ENCODE measurements around the gene FSTL3. TPM values are rescaled to one million over a fixed set of nuclear protein-coding genes. Genes with fewer than 3 reads are reported as not detected.

FSTL3 gene
- total RNA-seq, 4 donors from 2014 or later = 4.4 to 43.3 (median 17.7) TPM

GRCh38 chr19:645912-646778, 30.0 kb upstream of the FSTL3 start:
- intact Hi-C loops (cut with DNase I) = no loop called here
- Histone ChIP-seq H3K4me1 (peaks cover 0 to 6% (median 0%) of the 10 kb centered on the region in 3 donors), H3K4me3 (no peak overlapping the region), H3K27me3 (no peaks in the 10 kb centered on the region), H3K9me3 (no peaks in the 10 kb centered on the region), H3K36me3 (peaks cover 35 to 72% (median 46%) of the 10 kb centered on the region in 3 donors), H3K27ac (no peak overlapping the region)
- 78% methylated on average over 9 of the region's 62 CpGs; no CpG with 5 or more reads in 1 of the 2 donors for WGBS, 2 donors
- DNase-seq = no peak
- TF ChIP-seq POLR2A (IDR thresholded peaks at IDR 0.05) = no peak
- no peak for TF ChIP-seq CTCF (IDR thresholded peaks at IDR 0.05)

GRCh38 chr19:646779-647565, 29.2 kb upstream of the FSTL3 start:
- no peak overlapping the region for H3K4me3 ChIP-seq
- no peaks in the 10 kb centered on the region for H3K9me3 ChIP-seq
- intact Hi-C loops (cut with DNase I) = no loop called here
- peaks cover 39 to 81% (median 54%) of the 10 kb centered on the region in 3 donors for H3K36me3 ChIP-seq
- no peak overlapping the region for H3K27ac ChIP-seq
- H3K27me3 ChIP-seq = no peaks in the 10 kb centered on the region
- 86 to 91% methylated on average over 26 to 30 of the region's 48 CpGs for WGBS, 2 donors
- H3K4me1 ChIP-seq = peaks cover 0 to under 1% (median 0%) of the 10 kb centered on the region in 3 donors
- TF ChIP-seq POLR2A (IDR thresholded peaks at IDR 0.05) (no peak), CTCF (IDR thresholded peaks at IDR 0.05) (no peak)
- no peak for DNase-seq

- Histone ChIP-seq H3K27ac (no peak overlapping the region), H3K36me3 (peaks cover 39 to 88% (median 60%) of the 10 kb centered on the region in 3 donors), H3K9me3 (no peaks in the 10 kb centered on the region), H3K27me3 (no peaks in the 10 kb centered on the region), H3K4me3 (no peak overlapping the region), H3K4me1 (no peaks in the 10 kb centered on the region)
- DNase-seq = no peak
- 88 to 95% methylated on average over 8 to 11 of the region's 52 CpGs for WGBS, 2 donors
- intact Hi-C loops (cut with DNase I) = no loop called here
- no peak for TF ChIP-seq CTCF (IDR thresholded peaks at IDR 0.05)
- no peak for TF ChIP-seq POLR2A (IDR thresholded peaks at IDR 0.05)
Measured at GRCh38 chr19:647566-648284, 28.5 kb upstream of the FSTL3 start.

GRCh38 chr19:648305-648704, 27.9 kb upstream of the FSTL3 start:
- TF ChIP-seq POLR2A (IDR thresholded peaks at IDR 0.05) (no peak), CTCF (IDR thresholded peaks at IDR 0.05) (no peak)
- intact Hi-C loops (cut with DNase I) = no loop called here
- peaks cover 43 to 94% (median 65%) of the 10 kb centered on the region in 3 donors for H3K36me3 ChIP-seq
- no peaks in the 10 kb centered on the region for H3K27me3 ChIP-seq
- no peaks in the 10 kb centered on the region for H3K9me3 ChIP-seq
- WGBS, 2 donors = 80% methylated on average over 1 of the region's 29 CpGs; no CpG with 5 or more reads in 1 of the 2 donors
- no peak overlapping the region for H3K4me3 ChIP-seq
- H3K27ac ChIP-seq = no peak overlapping the region
- H3K4me1 ChIP-seq = no peaks in the 10 kb centered on the region
- DNase-seq = no peak
